ENCODE results near the gene TPCN2.

DNA sequence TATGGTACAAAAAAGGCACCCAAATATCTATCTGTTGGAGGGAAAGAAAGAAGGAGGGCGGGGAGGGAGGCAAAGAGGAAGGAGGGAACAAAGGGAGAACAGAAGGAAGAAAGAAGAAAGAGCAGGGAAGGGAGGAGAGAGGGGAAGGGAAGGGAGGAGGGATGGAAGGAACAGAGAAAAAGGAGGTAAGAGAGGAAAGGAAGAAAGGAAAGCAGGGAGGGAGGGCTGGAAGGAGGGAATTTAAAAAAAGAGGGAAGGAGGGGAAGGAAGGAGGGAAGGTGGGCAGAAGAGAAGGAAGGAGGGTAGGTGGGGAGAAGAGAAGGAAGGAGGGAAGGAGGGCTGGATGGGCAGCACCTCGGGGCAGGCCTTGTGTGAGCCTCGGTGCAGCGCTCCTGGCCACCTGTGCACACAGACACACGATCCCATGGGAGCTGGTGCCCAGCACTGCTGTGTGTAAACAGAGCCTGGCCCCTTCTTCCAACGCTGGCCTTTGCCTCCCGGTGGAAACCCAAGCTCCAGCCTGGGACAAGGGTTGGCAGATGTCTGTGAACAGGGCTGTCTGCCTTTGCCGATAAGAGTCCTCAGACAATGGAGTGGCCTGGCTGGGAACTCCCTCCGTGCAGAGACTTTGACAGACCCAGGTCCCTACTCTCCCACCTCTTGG, 130.2 kb downstream of the TPCN2 start:
- TF ChIP-seq EP300 (IDR thresholded peaks at IDR 0.05) (no peak), POLR2A (IDR thresholded peaks at IDR 0.05; ENCODE audit: low read depth) (no peak), POLR2AphosphoS5 (IDR thresholded peaks at IDR 0.05) (no peak)
- TF ChIP-seq, protein P1, sequence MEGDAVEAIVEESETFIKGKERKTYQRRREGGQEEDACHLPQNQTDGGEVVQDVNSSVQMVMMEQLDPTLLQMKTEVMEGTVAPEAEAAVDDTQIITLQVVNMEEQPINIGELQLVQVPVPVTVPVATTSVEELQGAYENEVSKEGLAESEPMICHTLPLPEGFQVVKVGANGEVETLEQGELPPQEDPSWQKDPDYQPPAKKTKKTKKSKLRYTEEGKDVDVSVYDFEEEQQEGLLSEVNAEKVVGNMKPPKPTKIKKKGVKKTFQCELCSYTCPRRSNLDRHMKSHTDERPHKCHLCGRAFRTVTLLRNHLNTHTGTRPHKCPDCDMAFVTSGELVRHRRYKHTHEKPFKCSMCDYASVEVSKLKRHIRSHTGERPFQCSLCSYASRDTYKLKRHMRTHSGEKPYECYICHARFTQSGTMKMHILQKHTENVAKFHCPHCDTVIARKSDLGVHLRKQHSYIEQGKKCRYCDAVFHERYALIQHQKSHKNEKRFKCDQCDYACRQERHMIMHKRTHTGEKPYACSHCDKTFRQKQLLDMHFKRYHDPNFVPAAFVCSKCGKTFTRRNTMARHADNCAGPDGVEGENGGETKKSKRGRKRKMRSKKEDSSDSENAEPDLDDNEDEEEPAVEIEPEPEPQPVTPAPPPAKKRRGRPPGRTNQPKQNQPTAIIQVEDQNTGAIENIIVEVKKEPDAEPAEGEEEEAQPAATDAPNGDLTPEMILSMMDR (IDR thresholded peaks at IDR 0.05), result no peak

All from esophagus muscularis mucosa (tissue), 4 donors.